ENCODE data around the gene DIS3L2. TPM values are rescaled to one million over a fixed set of nuclear protein-coding genes. Genes with fewer than 3 reads are reported as not detected.

The DIS3L2 gene
- total RNA-seq, 1 donor from 2014 or later: 25.2 TPM

DNA sequence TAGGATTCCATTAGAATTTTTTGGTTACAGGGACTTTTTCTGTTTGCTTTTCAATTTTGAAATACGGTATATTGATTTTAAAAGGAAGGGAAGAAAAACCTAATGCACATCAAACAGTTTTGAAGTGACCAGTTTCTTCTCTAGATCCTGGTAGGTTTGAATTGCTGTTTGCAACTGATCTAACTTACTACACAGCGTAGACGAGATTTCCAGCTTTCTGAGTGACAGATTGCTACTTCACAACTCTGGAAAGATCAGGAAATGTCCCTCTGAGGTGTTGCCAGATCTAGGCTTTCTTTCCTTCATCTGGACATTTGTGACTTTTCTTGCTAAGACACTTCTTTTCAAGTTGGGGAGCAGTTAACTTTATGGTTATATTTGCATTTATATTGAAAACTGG is 112.2 kb downstream of the DIS3L2 start:
- TF ChIP-seq, protein P1, sequence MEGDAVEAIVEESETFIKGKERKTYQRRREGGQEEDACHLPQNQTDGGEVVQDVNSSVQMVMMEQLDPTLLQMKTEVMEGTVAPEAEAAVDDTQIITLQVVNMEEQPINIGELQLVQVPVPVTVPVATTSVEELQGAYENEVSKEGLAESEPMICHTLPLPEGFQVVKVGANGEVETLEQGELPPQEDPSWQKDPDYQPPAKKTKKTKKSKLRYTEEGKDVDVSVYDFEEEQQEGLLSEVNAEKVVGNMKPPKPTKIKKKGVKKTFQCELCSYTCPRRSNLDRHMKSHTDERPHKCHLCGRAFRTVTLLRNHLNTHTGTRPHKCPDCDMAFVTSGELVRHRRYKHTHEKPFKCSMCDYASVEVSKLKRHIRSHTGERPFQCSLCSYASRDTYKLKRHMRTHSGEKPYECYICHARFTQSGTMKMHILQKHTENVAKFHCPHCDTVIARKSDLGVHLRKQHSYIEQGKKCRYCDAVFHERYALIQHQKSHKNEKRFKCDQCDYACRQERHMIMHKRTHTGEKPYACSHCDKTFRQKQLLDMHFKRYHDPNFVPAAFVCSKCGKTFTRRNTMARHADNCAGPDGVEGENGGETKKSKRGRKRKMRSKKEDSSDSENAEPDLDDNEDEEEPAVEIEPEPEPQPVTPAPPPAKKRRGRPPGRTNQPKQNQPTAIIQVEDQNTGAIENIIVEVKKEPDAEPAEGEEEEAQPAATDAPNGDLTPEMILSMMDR (IDR thresholded peaks at IDR 0.05; ENCODE audit: insufficient read depth, low read length, poor library complexity, severe bottlenecking): no peak
- H3K4me3 ChIP-seq (ENCODE audit: low read depth, low read length): no peak overlapping the region
- no peaks in the 10 kb centered on the region for H3K27me3 ChIP-seq (ENCODE audit: control insufficient read depth, insufficient read depth, low read length)
- no peak for DNase-seq (ENCODE audit: low read depth)
- H3K36me3 ChIP-seq (ENCODE audit: control insufficient read depth, insufficient read depth, low read length): no peaks in the 10 kb centered on the region

DNA sequence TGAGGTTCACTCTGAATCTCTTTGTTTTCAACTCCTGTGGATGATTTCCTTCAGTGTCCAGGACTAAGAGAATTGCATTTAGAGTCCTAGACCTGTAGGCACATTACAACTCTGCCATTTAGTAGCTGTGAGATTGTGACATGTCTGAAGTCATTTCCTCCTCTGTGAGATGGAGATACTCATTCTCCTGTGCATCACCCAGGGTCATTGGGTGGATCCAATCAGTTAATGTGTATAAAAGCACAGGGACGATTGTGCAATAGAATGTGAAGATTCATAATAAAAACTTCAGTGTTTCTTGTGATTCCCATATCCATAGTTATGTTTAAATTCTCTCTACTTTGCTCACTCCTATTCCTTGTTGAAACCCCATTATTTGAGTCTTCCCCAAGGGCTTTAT is 113.6 kb downstream of the DIS3L2 start:
- no peak for DNase-seq (ENCODE audit: low read depth)
- H3K4me3 ChIP-seq (ENCODE audit: low read depth, low read length): no peak overlapping the region

GRCh38 chr2:232075859-232076258 is 114.3 kb downstream of the DIS3L2 start:
- Histone ChIP-seq H3K27me3 (ENCODE audit: control insufficient read depth, insufficient read depth, low read length) (no peaks in the 10 kb centered on the region), H3K4me3 (ENCODE audit: low read depth, low read length) (no peak overlapping the region), H3K36me3 (ENCODE audit: control insufficient read depth, insufficient read depth, low read length) (no peaks in the 10 kb centered on the region)
- TF ChIP-seq, protein P1 (IDR thresholded peaks at IDR 0.05; ENCODE audit: insufficient read depth, low read length, poor library complexity, severe bottlenecking): no peak
- peak; percentile 61 for DNase-seq (ENCODE audit: low read depth)

More for the DNA sequence above, 113.6 kb downstream of the DIS3L2 start:
- no peaks in the 10 kb centered on the region for H3K27me3 ChIP-seq (ENCODE audit: control insufficient read depth, insufficient read depth, low read length)
- TF ChIP-seq, protein P1 (IDR thresholded peaks at IDR 0.05; ENCODE audit: insufficient read depth, low read length, poor library complexity, severe bottlenecking): no peak
- no peaks in the 10 kb centered on the region for H3K36me3 ChIP-seq (ENCODE audit: control insufficient read depth, insufficient read depth, low read length)

- Histone ChIP-seq H3K4me3 (ENCODE audit: low read depth, low read length) (no peak overlapping the region), H3K36me3 (ENCODE audit: control insufficient read depth, insufficient read depth, low read length) (no peaks in the 10 kb centered on the region), H3K27me3 (ENCODE audit: control insufficient read depth, insufficient read depth, low read length) (no peaks in the 10 kb centered on the region)
- no peak for DNase-seq (ENCODE audit: low read depth)
- TF ChIP-seq, protein P1 (IDR thresholded peaks at IDR 0.05; ENCODE audit: insufficient read depth, low read length, poor library complexity, severe bottlenecking): no peak
Observed at GRCh38 chr2:232076272-232076671, 114.8 kb downstream of the DIS3L2 start.

DNA sequence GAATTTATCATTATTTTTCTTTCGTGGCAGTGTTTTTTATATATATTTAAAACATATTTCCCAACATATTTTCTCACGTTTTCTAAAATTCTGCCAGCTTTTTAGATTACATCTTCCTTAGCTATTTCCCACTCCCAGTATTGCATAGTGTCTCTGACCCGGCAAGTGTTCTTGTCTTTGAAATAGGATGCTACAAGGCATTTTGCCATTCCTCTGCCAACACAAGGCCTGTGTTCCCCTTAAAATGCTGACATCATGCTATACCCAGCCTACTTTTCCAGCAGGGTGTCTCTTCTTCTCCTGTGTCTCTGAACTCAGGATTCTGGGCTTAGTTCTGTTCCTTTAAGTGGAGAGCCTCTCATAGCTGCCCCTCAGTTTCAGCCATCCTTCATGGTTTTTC is 115.2 kb downstream of the DIS3L2 start:
- Histone ChIP-seq H3K27me3 (ENCODE audit: control insufficient read depth, insufficient read depth, low read length) (no peaks in the 10 kb centered on the region), H3K36me3 (ENCODE audit: control insufficient read depth, insufficient read depth, low read length) (no peaks in the 10 kb centered on the region), H3K4me3 (ENCODE audit: low read depth, low read length) (no peak overlapping the region)
- no peak for DNase-seq (ENCODE audit: low read depth)
- TF ChIP-seq, protein P1 (IDR thresholded peaks at IDR 0.05; ENCODE audit: insufficient read depth, low read length, poor library complexity, severe bottlenecking): no peak

DNA sequence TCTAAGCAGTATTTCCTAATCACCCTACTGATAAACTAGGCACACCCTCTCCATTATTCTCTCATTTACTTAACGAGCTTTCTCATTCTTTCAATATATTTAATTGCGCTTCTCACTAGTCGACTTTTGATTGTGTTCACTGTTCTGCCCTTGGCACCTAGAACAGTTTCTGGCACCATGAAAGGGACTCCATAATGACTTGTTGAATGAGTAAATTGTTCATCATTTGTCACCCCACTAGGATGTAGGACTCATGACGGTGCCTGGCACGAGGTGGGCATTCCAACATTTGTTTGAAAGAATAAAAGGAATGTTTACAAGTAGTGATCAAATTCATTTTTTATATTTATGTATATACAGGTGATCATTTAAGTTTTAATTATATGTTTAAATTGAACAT is 123.7 kb downstream of the DIS3L2 start:
- TF ChIP-seq, protein P1 (IDR thresholded peaks at IDR 0.05; ENCODE audit: insufficient read depth, low read length, poor library complexity, severe bottlenecking): no peak
- no peak for DNase-seq (ENCODE audit: low read depth)
- H3K4me3 ChIP-seq (ENCODE audit: low read depth, low read length): no peak overlapping the region

More for the DNA sequence above, 123.7 kb downstream of the DIS3L2 start:
- Histone ChIP-seq H3K36me3 (ENCODE audit: control insufficient read depth, insufficient read depth, low read length) (no peaks in the 10 kb centered on the region), H3K27me3 (ENCODE audit: control insufficient read depth, insufficient read depth, low read length) (no peaks in the 10 kb centered on the region)

All from kidney epithelial cell (primary cell).